Smooth muscle cell (in vitro differentiated cells): ENCODE results near the gene UBR4. TPM values are rescaled to one million over a fixed set of nuclear protein-coding genes. Genes with fewer than 3 reads are reported as not detected.

Experiments
- DNase-seq: peaks from one replicate; lab custom pipeline; 2025; ENCODE audit not compliant: unreplicated experiment; lab: John Stamatoyannopoulos, UW
- H2AFZ ChIP-seq: fragments of 200-600 bp; sonication (generic); 2 replicates; pipeline ENCODE4 v1.6.0; 2016; ENCODE audit warnings: antibody characterized with exemption, low read depth, mild to moderate bottlenecking
- H3F3A ChIP-seq: fragments of 200-600 bp; sonication (generic); 2 replicates; pipeline ENCODE4 v1.6.0; 2017; ENCODE audit warnings: antibody characterized with exemption, low read depth
- H3K27ac ChIP-seq: fragments of 200-600 bp; sonication (generic); 2 replicates; pipeline ENCODE4 v1.5.1; 2016; ENCODE audit warnings: low read depth, mild to moderate bottlenecking
- H3K27me3 ChIP-seq: fragments of 200-600 bp; sonication (generic); 2 replicates; pipeline ENCODE4 v1.6.1; 2016; ENCODE audit warnings: low read depth, mild to moderate bottlenecking
- H3K36me3 ChIP-seq: fragments of 200-600 bp; sonication (generic); 2 replicates; pipeline ENCODE4 v1.5.1; 2016; ENCODE audit warnings: low read depth
- H3K4me1 ChIP-seq: fragments of 200-600 bp; sonication (generic); 2 replicates; pipeline ENCODE4 v1.5.1; 2016; ENCODE audit warnings: low read depth
- H3K4me2 ChIP-seq: fragments of 200-600 bp; sonication (generic); 2 replicates; pipeline ENCODE4 v1.6.0; 2016; ENCODE audit warnings: mild to moderate bottlenecking
- H3K4me3 ChIP-seq: fragments of 200-600 bp; sonication (generic); 2 replicates; pipeline ENCODE4 v1.5.1; 2016; ENCODE audit warnings: mild to moderate bottlenecking
- H3K79me2 ChIP-seq: fragments of 200-600 bp; sonication (generic); 2 replicates; pipeline ENCODE4 v1.6.0; 2016; ENCODE audit warnings: low read depth, mild to moderate bottlenecking
- H3K9ac ChIP-seq: fragments of 200-600 bp; sonication (generic); 2 replicates; pipeline ENCODE4 v1.6.0; 2016; ENCODE audit warnings: low read depth
- H3K9me3 ChIP-seq: fragments of 200-600 bp; sonication (generic); replicated peaks from 2 replicates; pipeline ENCODE4 v1.5.1; 2016; ENCODE audit warnings: low read depth
- H4K20me1 ChIP-seq: fragments of 200-600 bp; sonication (generic); 2 replicates; pipeline ENCODE4 v1.6.0; 2016; ENCODE audit warnings: low read depth
- CTCF ChIP-seq: fragments of 200-600 bp; sonication (generic); IDR thresholded peaks from 2 replicates; pipeline ENCODE4 v1.5.1; 2017; ENCODE audit warnings: borderline replicate concordance, mild to moderate bottlenecking, antibody characterized with exemption; ENCODE audit not compliant: insufficient read depth, poor library complexity, severe bottlenecking
- WGBS: methylation state at CpG from one replicate; pipeline ENCODE4 v1.1.7; 2016; ENCODE audit warnings: low lambda C conversion rate; 5-methylcytosine and 5-hydroxymethylcytosine counted together
- polyA plus RNA-seq: library from polyadenylated mRNA; unstranded; fragments of >200 nt; fragmentation: Nextera tagmentation; extraction: Ambion mirVana; gene quantifications from 2 replicates; pipeline ENCODE4 v1.2.1, GENCODE V29; 2016
- total RNA-seq: library from RNA; depleted of rRNA; stranded (reverse); fragments of >200 nt; gene quantifications from 2 replicates; pipeline ENCODE4 v1.2.3, GENCODE V29; 2014

Gene UBR4
- total and polyA plus RNA-seq, 2 experiments from 2014 or later = 62.7 to 142 TPM

- Histone ChIP-seq H3K36me3 (peaks cover 65% of the 10 kb centered on the region), H3K4me1 (no peaks in the 10 kb centered on the region), H3K27me3 (no peaks in the 10 kb centered on the region)
These were observed 81.0 kb downstream of the UBR4 start for GRCh38 chr1:19128968-19129514.

GRCh38 chr1:19124273-19124672, 85.8 kb downstream of the UBR4 start:
- Histone ChIP-seq H2AFZ (no peak overlapping the region), H3K36me3 (peaks cover 56% of the 10 kb centered on the region), H3K4me3 (no peak overlapping the region), H3K9ac (no peak overlapping the region), H3K4me1 (no peaks in the 10 kb centered on the region), H3K79me2 (no peaks in the 10 kb centered on the region), H3K27ac (no peak overlapping the region), H4K20me1 (no peaks in the 10 kb centered on the region), H3K4me2 (no peak overlapping the region), H3K9me3 (no peaks in the 10 kb centered on the region), H3F3A (no peaks in the 10 kb centered on the region), H3K27me3 (no peaks in the 10 kb centered on the region)
- no peak for DNase-seq
- WGBS = 92% methylated on average over 5 of the region's 5 CpGs
- no peak for TF ChIP-seq CTCF

More at GRCh38 chr1:19128968-19129514, 81.0 kb downstream of the UBR4 start:
- Histone ChIP-seq H3K4me3 (no peak overlapping the region), H3K27ac (no peak overlapping the region), H3K9me3 (no peaks in the 10 kb centered on the region), H3F3A (no peaks in the 10 kb centered on the region), H3K79me2 (peaks cover 7% of the 10 kb centered on the region), H3K9ac (no peak overlapping the region), H4K20me1 (peaks cover 25% of the 10 kb centered on the region), H2AFZ (no peak overlapping the region), H3K4me2 (no peak overlapping the region)
- over 99% methylated on average over 6 of the region's 6 CpGs for WGBS
- no peak for TF ChIP-seq CTCF
- no peak for DNase-seq

- H3K4me2 ChIP-seq = no peak overlapping the region
- no peaks in the 10 kb centered on the region for H3K9me3 ChIP-seq
- no peak overlapping the region for H3K9ac ChIP-seq
- no peak for TF ChIP-seq CTCF
- DNase-seq = no peak
- H3K79me2 ChIP-seq = no peaks in the 10 kb centered on the region
- no peaks in the 10 kb centered on the region for H4K20me1 ChIP-seq
- no peaks in the 10 kb centered on the region for H3K4me1 ChIP-seq
- no peak overlapping the region for H3K4me3 ChIP-seq
- H3F3A ChIP-seq = no peaks in the 10 kb centered on the region
- peaks cover 55% of the 10 kb centered on the region for H3K36me3 ChIP-seq
- WGBS = 94% methylated on average over 1 of the region's 1 CpG
- no peak overlapping the region for H2AFZ ChIP-seq
- H3K27ac ChIP-seq = no peak overlapping the region
- no peaks in the 10 kb centered on the region for H3K27me3 ChIP-seq
These were observed 86.2 kb downstream of the UBR4 start for GRCh38 chr1:19123837-19124236.

- no peak overlapping the region for H3K4me2 ChIP-seq
- no peak for TF ChIP-seq CTCF
- H3K27ac ChIP-seq = no peak overlapping the region
- H3K36me3 ChIP-seq = peaks cover 50% of the 10 kb centered on the region
- no peaks in the 10 kb centered on the region for H3K27me3 ChIP-seq
- H3K4me1 ChIP-seq = no peaks in the 10 kb centered on the region
- no peaks in the 10 kb centered on the region for H4K20me1 ChIP-seq
- H3K79me2 ChIP-seq = no peaks in the 10 kb centered on the region
- H3K9ac ChIP-seq = no peak overlapping the region
- DNase-seq = no peak
- no peak overlapping the region for H3K4me3 ChIP-seq
- H3F3A ChIP-seq = no peaks in the 10 kb centered on the region
- H2AFZ ChIP-seq = no peak overlapping the region
- H3K9me3 ChIP-seq = no peaks in the 10 kb centered on the region
- 94% methylated on average over 10 of the region's 10 CpGs for WGBS
These were observed 87.4 kb downstream of the UBR4 start for GRCh38 chr1:19122668-19123067.
